Sigmoid colon (tissue), 3 donors: ENCODE data around the gene MAGI2.

Experiments used
- POLR2A ChIP-seq, 2 donors: fragments of 450-650 bp; IDR thresholded peaks; one replicate each; pipeline ENCODE4 v1.6.1; 2016; ENCODE audit warnings: antibody characterized with exemption in 2 of 2, mild to moderate bottlenecking in 2 of 2, moderate library complexity in 2 of 2
- TF ChIP-seq, protein P1 (sequence below), 4 experiments: fragments of 450-650 bp in 3 of 4; fragments of 200-600 bp in 1 of 4; IDR thresholded peaks; one replicate each; pipeline ENCODE4 v1.5.1; 2016 to 2019; ENCODE audit warnings: antibody characterized with exemption in 4 of 4, mild to moderate bottlenecking in 3 of 4, moderate library complexity in 2 of 4

GRCh38 chr7:79298145-79298760, 155.2 kb downstream of the MAGI2 start:
- no peak for TF ChIP-seq POLR2A (IDR thresholded peaks at IDR 0.05)
- TF ChIP-seq, protein P1, sequence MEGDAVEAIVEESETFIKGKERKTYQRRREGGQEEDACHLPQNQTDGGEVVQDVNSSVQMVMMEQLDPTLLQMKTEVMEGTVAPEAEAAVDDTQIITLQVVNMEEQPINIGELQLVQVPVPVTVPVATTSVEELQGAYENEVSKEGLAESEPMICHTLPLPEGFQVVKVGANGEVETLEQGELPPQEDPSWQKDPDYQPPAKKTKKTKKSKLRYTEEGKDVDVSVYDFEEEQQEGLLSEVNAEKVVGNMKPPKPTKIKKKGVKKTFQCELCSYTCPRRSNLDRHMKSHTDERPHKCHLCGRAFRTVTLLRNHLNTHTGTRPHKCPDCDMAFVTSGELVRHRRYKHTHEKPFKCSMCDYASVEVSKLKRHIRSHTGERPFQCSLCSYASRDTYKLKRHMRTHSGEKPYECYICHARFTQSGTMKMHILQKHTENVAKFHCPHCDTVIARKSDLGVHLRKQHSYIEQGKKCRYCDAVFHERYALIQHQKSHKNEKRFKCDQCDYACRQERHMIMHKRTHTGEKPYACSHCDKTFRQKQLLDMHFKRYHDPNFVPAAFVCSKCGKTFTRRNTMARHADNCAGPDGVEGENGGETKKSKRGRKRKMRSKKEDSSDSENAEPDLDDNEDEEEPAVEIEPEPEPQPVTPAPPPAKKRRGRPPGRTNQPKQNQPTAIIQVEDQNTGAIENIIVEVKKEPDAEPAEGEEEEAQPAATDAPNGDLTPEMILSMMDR (IDR thresholded peaks at IDR 0.05) = peak in 3 of 4 experiments; percentile 50 to 78 (median 64)
